GM21528 (cell line): ENCODE data around the gene TNFRSF6B.

ENCODE experiments used
- ATAC-seq: cut with Tn5 transposase; IDR thresholded peaks from one replicate; pipeline ENCODE4 v1.9.1; 2021; ENCODE audit warnings: mild to moderate bottlenecking, moderate library complexity; ENCODE audit not compliant: unreplicated experiment, low FRiP score

The TNFRSF6B gene

DNA sequence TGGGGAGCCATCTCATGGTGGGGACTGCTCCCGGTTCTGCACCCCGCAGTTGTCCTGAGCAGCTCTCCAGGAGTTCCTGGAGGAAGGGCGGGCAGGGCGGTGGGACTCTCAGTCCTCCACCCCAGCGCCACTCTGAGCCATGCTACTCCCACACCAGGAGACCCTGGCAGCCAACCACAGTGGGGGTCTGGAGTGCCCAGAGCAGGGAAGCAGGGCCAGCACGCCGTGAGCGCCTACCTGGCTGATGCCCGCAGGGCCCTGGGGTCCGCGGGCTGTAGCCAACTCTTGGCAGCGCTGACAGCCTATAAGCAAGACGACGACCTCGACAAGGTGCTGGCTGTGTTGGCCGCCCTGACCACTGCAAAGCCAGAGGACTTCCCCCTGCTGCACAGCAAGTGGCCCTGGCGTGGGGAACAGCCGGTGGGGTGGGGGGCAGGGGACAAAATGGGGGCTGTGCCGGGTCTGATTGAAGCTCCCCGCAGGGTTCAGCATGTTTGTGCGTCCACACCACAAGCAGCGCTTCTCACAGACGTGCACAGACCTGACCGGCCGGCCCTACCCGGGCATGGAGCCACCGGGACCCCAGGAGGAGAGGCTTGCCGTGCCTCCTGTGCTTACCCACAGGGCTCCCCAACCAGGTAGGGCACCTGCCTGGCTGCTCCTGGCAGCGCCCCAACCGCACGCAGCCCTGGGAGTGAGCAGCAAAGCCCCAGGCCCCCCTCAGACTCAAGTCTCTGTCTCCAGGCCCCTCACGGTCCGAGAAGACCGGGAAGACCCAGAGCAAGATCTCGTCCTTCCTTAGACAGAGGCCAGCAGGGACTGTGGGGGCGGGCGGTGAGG lies 1.6 kb upstream of the TNFRSF6B start:
- no peak for ATAC-seq

DNA sequence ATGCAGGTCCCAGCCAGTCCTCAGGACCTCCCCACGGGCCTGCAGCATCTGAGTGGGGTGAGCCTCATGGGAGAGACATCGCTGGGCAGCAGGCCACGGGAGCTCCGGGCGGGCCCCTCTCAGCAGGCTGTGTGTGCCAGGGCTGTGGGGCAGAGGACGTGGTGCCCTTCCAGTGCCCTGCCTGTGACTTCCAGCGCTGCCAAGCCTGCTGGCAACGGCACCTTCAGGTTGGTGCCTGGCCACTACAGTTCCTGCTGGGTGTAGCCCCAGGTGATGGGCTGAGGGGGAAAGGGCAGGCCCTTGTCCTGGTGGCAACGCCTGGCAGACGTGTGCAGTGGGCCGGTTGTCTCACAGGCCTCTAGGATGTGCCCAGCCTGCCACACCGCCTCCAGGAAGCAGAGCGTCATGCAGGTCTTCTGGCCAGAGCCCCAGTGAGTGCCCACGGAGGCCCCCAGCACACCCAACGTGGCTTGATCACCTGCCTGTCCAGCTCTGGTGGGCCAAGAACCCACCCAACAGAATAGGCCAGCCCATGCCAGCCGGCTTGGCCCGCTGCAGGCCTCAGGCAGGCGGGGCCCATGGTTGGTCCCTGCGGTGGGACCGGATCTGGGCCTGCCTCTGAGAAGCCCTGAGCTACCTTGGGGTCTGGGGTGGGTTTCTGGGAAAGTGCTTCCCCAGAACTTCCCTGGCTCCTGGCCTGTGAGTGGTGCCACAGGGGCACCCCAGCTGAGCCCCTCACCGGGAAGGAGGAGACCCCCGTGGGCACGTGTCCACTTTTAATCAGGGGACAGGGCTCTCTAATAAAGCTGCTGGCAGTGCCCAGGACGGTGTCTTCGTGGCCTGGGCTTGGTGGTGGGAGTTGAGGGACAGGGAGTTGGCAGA lies 787 bp upstream of the TNFRSF6B start:
- no peak for ATAC-seq

DNA sequence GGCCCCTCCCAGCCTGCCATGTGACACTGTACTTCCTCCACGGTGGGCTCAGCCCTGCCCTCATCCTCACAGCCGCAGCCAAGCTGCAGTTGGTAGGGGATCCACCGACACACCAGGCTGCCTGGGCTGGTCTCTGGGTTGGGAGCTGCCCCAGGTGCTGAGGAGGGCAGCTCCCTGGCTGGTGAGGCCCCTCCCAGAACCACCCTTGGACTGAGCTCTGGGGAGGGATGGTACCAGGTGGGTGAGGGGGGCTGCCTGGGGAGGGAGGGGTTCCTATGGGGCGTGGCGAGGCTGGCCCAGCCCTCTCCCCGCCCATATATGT lies 185 bp upstream of the TNFRSF6B start:
- ATAC-seq: no peak

DNA sequence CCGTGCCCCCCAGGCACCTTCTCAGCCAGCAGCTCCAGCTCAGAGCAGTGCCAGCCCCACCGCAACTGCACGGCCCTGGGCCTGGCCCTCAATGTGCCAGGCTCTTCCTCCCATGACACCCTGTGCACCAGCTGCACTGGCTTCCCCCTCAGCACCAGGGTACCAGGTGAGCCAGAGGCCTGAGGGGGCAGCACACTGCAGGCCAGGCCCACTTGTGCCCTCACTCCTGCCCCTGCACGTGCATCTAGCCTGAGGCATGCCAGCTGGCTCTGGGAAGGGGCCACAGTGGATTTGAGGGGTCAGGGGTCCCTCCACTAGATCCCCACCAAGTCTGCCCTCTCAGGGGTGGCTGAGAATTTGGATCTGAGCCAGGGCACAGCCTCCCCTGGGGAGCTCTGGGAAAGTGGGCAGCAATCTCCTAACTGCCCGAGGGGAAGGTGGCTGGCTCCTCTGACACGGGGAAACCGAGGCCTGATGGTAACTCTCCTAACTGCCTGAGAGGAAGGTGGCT lies 960 bp downstream of the TNFRSF6B start:
- ATAC-seq: no peak

DNA sequence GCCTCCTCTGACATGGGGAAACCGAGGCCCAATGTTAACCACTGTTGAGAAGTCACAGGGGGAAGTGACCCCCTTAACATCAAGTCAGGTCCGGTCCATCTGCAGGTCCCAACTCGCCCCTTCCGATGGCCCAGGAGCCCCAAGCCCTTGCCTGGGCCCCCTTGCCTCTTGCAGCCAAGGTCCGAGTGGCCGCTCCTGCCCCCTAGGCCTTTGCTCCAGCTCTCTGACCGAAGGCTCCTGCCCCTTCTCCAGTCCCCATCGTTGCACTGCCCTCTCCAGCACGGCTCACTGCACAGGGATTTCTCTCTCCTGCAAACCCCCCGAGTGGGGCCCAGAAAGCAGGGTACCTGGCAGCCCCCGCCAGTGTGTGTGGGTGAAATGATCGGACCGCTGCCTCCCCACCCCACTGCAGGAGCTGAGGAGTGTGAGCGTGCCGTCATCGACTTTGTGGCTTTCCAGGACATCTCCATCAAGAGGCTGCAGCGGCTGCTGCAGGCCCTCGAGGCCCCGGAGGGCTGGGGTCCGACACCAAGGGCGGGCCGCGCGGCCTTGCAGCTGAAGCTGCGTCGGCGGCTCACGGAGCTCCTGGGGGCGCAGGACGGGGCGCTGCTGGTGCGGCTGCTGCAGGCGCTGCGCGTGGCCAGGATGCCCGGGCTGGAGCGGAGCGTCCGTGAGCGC lies 1.6 kb downstream of the TNFRSF6B start:
- ATAC-seq: no peak

DNA sequence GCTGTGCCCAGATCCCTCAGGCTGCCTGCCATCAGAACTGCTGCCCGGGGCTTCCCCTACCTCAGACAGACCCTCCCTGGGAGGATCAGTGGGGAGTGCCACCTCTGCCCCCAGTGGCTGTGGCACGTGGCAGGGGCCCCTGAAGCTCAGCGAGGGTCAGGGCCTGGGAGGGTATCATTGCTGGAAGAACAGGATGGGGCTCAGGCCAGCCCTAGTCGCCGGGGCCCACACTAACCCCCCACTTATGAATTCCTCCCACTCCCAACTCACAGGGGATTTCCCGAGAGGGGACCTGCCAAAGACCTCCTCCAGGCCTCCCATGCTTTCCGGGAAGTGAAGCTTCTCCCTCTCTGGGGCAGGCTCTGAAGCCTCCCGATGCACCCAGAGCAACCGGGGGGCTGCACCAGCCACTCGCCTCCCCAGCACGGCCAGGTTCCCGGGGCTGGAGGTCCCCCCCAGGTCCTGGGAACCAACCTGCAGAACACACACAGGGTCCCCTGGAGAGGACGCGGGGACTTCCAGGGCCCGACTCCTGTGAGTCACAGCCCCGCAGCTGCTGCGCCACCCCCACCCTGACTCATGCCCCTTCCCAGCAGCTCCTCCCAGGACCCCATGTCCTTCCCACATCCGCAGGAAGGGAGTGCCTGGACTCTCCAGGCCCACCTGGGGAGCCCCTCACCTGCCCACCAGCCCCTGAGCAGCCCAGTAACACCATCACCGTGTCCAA lies 2.5 kb downstream of the TNFRSF6B start:
- no peak for ATAC-seq

DNA sequence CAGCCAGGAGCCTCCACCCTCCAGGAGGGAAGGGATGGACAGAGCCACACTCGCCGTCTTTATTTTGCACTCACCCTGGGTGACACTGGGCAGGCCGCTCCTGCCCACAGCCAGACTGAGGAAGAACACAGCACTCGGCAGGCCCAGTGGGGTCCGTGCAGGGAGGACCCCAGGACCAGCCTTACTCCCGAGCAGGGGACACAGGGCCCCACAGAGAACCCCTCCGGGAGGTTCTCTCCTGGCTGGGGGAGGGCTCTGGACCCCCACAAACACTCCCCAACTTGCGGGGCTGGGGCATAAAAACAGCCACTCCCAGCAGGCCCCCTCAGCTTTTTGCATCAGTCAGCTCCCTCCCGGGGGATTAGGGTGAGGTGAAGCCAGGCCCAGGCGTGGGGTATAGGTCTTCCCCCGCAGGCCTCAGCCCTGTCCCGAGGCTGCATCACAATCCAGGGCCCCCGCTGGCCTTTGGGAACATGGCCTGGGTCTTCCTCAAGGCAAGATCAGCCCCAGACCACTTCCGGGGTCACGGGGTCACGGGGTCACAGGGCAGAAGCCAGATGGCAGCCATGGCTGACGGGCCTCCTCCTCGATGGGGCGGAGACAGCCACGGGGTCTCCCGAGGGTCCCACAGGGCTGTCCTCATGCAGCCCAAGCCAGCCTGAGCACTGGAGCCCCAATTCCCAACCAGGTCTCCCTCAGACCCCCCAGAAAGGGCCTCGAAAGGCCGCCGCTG lies 3.2 kb downstream of the TNFRSF6B start:
- ATAC-seq: no peak

DNA sequence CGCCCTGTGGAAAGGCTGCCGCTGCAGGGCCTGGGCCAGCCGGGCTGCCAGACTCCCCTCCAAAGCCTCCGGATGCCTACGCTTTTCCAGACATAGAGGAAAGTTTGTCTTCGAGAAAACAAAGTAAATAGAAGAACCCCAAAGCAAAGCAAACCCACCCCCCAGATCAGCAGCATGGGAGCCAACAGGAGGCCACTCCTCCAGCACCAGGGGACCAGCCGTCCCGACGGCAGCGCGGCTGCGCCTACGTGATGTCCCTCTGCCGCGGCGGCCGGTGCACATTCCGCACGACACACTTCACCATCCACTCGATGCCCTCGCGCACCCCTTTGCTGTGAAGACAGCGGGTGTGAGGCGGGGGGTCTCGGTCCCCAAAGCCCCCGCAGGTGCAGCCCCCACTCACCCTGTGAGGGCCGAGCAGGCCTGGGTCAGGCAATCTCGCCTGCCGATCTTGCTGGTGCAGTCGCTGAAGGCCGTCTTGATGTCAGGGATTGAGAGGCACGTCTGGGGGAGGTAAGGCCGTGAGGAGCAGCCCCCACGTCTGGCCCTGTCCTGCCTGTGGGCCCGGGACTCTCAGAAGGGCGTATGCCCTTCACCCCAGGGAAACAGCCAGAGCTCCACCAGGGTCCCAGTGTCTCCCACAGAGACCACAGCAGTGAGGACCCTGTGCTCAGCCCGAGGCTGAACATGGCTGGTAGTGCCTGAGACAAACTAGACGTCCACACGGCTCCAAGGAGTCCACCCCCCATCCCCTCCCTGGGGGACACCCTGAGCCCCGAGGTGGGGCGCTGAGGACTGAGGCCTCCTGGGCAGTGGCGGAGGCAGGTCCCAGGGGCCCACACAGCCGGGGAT lies 4.0 kb downstream of the TNFRSF6B start:
- ATAC-seq: no peak

DNA sequence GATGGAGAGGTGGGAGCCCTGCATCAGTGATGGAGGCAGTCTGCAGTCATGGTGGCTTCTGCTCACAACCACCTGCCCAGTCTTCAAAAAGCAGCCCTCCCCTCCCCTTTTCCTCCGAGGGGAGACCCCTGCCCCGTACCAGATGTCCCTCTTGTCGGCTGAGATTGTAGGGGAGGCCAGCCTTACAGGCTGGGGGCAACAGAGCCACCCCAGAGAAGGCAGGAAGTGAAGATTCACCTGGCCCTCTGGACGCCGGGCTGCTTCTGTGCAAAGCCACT lies 4.5 kb downstream of the TNFRSF6B start:
- no peak for ATAC-seq

DNA sequence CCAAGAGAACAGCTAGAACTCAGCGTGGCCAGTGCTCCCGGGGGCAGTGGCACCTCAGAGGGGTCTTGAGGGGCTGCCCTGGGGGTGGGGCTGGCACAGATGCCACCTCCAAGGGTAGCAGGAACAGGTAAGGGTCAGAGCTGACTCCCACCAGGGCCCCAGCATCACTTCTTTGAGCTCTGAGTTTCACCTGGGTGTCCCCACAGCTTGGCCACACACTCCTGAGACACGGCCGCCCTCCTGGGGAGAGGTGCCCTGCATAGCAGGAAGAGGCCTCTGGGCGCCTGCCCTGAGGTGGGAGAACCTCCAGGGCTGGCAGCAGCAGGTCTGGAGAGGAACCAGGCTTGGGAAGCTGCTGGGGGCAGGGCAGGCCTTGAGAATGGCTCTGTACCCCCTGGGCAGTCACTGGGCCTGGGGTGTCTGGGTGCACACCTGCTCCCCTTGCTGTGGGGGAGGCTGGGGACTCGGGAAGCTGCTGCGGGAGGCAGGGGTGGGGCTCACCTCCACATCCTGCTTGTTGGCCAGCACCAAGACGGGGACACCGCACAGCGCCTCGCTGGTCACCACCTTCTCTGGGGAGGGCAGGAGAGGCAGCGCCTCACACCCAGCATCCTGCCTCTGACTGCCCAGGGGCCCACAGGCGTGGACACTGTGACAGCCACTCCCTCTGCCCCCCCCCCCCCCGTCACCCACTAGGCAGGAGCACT lies 5.0 kb downstream of the TNFRSF6B start:
- no peak for ATAC-seq

DNA sequence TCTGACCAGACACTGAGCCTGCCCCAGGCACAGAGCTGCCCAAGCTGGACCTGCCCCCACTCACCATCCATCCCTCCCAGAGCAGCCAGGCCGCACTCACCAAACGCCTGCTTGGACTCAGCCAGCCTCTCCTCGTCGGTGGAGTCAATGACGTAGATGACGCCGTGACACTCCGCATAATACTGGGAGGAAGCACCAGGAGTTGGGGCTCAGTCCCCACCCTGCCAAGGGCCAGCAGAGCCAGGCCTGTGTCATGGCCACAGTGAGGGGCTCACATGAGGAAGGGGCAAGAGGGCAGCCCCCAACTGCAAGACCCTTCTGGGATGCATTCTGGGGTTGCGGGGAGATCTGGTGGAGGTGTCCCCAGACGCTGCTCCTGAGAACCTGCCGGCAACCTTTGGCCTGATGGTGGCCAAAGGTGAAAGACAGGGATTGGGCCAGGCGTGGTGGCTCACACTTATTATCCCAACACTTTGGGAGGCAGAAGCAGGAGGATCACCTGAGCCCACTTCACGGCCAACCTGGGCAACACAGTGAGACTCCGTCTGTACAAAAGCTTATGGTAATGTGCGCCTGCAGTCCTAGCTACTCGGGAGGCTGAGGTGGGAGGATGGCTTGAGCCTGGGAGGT lies 5.7 kb downstream of the TNFRSF6B start:
- no peak for ATAC-seq

DNA sequence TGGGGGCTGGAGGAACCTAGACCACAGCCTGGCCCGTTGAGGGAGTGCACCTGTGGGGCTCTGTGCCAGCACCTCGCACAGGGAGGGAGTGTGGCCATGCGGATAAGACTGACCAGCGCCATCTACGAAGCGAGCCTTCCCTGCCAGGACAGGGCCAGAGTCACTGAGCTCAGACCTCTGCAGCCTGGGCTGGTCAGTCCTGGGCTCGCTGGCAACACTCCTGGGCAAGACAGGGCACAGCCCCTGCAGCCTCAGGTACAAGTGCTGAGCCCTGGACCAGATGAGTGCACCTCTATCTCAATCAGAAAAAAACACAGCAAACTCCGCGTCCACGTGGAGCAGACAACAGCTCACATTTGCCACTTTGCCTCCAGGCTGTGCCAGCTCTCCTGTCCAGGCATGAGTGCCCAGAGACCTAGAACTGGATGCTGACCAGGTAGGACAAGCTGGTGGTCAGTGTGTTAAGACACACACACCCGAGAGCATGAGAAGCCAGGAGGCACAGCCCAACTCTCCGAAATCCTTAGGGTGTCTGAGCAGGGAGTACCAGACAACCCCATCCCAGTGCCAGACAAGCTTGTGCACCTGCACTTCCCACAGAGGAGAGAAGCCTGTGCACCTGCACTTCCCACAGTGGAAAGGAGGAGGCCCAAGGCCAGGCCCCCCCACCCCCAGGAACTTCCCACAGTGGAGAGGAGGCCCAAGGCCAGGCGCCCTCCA lies 6.5 kb downstream of the TNFRSF6B start:
- no peak for ATAC-seq

DNA sequence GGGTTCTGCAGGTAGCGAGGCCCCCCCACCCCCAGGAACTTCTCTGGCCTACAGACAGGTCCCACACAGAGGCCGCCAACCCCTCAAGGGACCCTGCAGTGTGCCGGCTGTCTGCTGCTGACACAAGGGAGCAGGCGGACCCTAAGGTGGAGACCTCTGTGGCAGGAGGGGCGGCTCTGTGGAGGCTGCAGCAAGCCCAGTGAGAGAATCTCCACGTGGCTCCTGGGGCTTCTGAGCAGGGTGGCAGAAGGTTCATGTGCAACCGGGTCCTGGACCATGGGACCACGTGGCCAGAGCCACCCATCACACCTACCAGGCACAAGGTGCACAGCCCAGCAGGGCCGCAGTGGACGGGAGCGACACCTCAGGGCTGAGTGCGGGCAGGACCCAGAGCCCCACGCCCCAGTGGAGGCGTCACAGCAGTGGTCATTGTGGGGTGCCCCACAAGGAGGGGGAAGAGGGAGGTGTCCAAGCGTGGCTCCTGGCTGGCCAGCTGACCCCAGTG lies 7.1 kb downstream of the TNFRSF6B start:
- ATAC-seq: no peak

DNA sequence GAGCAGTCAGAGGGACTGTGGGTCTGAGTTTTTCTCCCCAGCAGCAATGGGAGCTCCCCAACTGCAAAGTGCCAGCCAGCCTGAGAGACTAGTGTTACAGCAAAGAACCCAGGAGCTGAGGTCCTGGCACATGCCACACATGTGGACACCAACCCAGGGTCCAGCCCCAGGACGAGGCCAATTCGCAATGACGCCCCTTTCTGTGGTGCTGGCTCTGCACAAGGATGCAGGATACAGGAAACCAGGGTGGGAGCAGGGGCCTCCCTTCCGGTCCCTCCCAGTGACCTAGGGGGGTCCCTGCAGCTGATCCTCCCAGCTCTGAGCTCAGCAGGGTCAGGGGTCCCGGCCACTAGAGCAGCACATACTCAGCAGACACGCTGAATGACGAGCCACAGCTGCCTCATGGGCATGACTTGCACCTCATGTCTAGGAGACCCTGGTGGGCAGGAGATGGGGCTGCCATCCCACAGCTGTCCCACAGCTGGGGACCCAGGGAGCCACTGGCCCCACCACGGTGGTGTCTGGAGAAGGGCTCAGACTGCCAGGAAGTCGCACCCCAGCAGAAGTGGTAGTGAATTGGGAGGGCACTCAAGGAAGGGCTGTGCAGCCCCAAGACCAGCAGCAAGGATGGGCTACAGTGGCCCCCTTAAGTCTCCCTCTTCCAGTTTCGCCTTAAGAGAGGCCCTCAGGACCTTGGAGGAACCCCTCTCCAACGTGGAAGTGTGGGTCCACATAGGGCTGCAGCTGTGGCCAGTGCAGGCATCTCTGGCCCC lies 7.7 kb downstream of the TNFRSF6B start:
- no peak for ATAC-seq

DNA sequence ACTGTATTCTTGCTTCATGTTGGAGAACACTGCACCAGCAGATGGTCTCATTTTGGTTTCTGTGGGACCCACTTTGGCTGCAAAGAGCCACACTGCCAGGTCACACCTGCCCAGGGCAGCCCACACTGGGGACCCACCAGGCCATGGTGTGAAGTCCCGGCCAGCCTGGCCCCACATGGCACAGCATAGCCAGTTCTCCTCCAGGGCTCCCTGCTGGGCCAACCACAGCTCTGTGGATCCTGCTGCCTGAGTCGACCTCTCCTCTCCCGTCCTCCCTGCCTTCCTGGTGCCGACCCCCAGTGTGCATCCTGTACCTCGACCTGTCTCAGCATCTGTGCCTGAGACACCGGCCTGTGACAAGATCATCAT lies 8.3 kb downstream of the TNFRSF6B start:
- no peak for ATAC-seq

DNA sequence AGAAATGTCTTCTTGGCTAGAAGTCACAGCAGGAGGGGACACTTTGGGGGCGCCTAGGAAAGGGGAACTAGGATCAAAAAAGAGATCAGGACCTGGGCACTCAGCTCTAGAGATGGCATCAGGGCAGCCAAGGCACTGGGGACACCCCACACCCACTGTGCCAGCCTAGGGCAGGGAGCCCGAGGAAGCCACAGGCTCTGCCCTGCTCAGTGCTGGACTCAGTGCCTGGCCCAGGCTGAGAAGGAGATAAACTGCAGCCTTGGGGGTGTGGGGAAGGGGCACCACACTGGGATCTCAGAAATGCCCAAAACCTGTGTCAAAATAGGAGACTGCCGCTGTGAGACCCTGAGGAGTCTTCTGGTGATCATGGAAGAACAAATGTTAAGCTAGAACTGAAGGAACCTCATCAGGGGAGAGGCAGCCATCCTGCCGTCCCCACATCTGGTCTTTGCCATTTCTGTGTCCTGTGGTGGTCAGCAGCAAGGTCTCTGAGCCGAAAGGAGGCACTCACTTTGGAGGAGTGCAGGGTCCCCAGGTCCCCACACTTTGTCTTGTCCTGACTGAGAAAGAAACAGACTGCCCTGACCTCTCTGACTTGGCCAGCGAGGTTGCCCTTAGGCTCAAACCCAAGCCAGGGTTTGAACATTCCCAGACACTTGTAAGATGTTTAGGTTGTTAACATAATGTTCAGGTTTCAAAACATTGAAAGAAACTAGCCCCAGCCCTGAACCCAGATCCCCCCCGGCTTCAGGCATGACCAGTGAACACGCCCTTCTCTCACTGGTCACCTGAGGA lies 9.0 kb downstream of the TNFRSF6B start:
- ATAC-seq: no peak
